Upper lobe of right lung (tissue), 1 donor: Measurements from ENCODE around the gene GDF7. TPM values are rescaled to one million over a fixed set of nuclear protein-coding genes. Genes with fewer than 3 reads are reported as not detected.

Experiments used
- ATAC-seq: fragments of 200-7000 bp; cut with Tn5 transposase; one replicate; pipeline ENCODE4 v1.9.1; 2020; ENCODE audit warnings: mild to moderate bottlenecking, moderate library complexity
- DNase-seq: peaks from one replicate; pipeline ENCODE4 v3.0.0-alpha.2; 2020
- H3K27ac ChIP-seq: fragments of 200-600 bp; one replicate; pipeline ENCODE4 v1.8.0; 2022
- H3K27me3 ChIP-seq: fragments of 200-600 bp; one replicate; pipeline ENCODE4 v1.8.0; 2022; ENCODE audit warnings: mild to moderate bottlenecking
- H3K36me3 ChIP-seq: fragments of 200-600 bp; one replicate; pipeline ENCODE4 v1.8.0; 2022
- H3K4me1 ChIP-seq: fragments of 200-600 bp; one replicate; pipeline ENCODE4 v1.8.0; 2022
- H3K4me3 ChIP-seq: fragments of 200-600 bp; one replicate; pipeline ENCODE4 v1.8.0; 2022; ENCODE audit warnings: mild to moderate bottlenecking
- H3K9me3 ChIP-seq: fragments of 200-600 bp; one replicate; pipeline ENCODE4 v1.8.0; 2022
- CTCF ChIP-seq: fragments of 200-600 bp; IDR thresholded peaks from one replicate; pipeline ENCODE4 v1.8.0; 2022; ENCODE audit warnings: antibody characterized with exemption
- intact Hi-C: fragments of 100-400 bp; cut with DNase I; formaldehyde crosslinking; loops from one replicate; pipeline ENCODE4 v1.11.0; 2022
- total RNA-seq: library from RNA; stranded (reverse); fragmentation: NEBNext Ultra II Directional; extraction: Animal tissue kit (Norgen Biotek cat#: 25700); gene quantifications from one replicate; pipeline ENCODE4 v1.2.1, GENCODE V29; 2021
- donor health status: DM: no; HTN: yes; CAD: no; lungs with severe emphysema.

GDF7 gene
- total RNA-seq, 1 donor from 2014 or later = 0.72 TPM

GRCh38 chr2:20650877-20651730, 15.8 kb upstream of the GDF7 start, which contains the start of gene HS1BP3:
HS1BP3 (minus strand) TSS chr2:20651098; CDS start chr2:20651063, 35 bp downstream.
- peak; percentile 83 for TF ChIP-seq CTCF
- DNase-seq = peak; percentile 93
- H3K27me3 ChIP-seq = no peaks in the 10 kb centered on the region
- intact Hi-C loops = no loop called here
- no peaks in the 10 kb centered on the region for H3K9me3 ChIP-seq
- peaks cover 24% of the 10 kb centered on the region for H3K4me1 ChIP-seq
- no peaks in the 10 kb centered on the region for H3K36me3 ChIP-seq
- peak within 1 kb of the TSS; percentile 97 for H3K27ac ChIP-seq
- peak within 1 kb of the TSS; percentile 100 for H3K4me3 ChIP-seq
- ATAC-seq = peak; percentile 97

- ATAC-seq (no peak), DNase-seq (no peak)
- H3K9me3 ChIP-seq = no peaks in the 10 kb centered on the region
These were observed 15.2 kb upstream of the GDF7 start for GRCh38 chr2:20651731-20652099.

GRCh38 chr2:20652141-20652540, 14.8 kb upstream of the GDF7 start:
- intact Hi-C loops = no loop called here
- Histone ChIP-seq H3K27ac (no peak overlapping the region), H3K27me3 (no peaks in the 10 kb centered on the region), H3K4me1 (peaks cover 24% of the 10 kb centered on the region), H3K36me3 (no peaks in the 10 kb centered on the region), H3K9me3 (no peaks in the 10 kb centered on the region), H3K4me3 (no peak overlapping the region)
- ATAC-seq = no peak
- DNase-seq = no peak
- TF ChIP-seq CTCF = no peak

More at GRCh38 chr2:20651731-20652099, 15.2 kb upstream of the GDF7 start:
- Histone ChIP-seq H3K27me3 (no peaks in the 10 kb centered on the region), H3K4me1 (peaks cover 24% of the 10 kb centered on the region), H3K4me3 (peak overlapping the region; percentile 100), H3K27ac (peak overlapping the region; percentile 97), H3K36me3 (no peaks in the 10 kb centered on the region)
- no peak for TF ChIP-seq CTCF
- intact Hi-C loops = no loop called here

- DNase-seq = no peak
- Histone ChIP-seq H3K4me3 (no peak overlapping the region), H3K27me3 (no peaks in the 10 kb centered on the region), H3K9me3 (no peaks in the 10 kb centered on the region), H3K36me3 (no peaks in the 10 kb centered on the region), H3K27ac (no peak overlapping the region), H3K4me1 (peaks cover 24% of the 10 kb centered on the region)
- no peak for ATAC-seq
- no peak for TF ChIP-seq CTCF
- intact Hi-C loops = no loop called here
These were observed 14.0 kb upstream of the GDF7 start for GRCh38 chr2:20652673-20653575.

GRCh38 chr2:20653695-20654534, 13.0 kb upstream of the GDF7 start:
- H3K9me3 ChIP-seq = no peaks in the 10 kb centered on the region
- ATAC-seq (no peak), DNase-seq (no peak)
- H3K27me3 ChIP-seq = no peaks in the 10 kb centered on the region
- H3K27ac ChIP-seq = no peak overlapping the region
- peaks cover 19% of the 10 kb centered on the region for H3K4me1 ChIP-seq
- TF ChIP-seq CTCF = no peak
- H3K36me3 ChIP-seq = no peaks in the 10 kb centered on the region
- no peak overlapping the region for H3K4me3 ChIP-seq
- intact Hi-C loops = no loop called here
